B cell (primary cell): ENCODE measurements around the gene SMLR1.

ENCODE experiments used
- CTCF ChIP-seq: fragments of 200-600 bp; IDR thresholded peaks from one replicate; pipeline ENCODE4 v1.8.0; 2022; ENCODE audit warnings: antibody characterized with exemption, mild to moderate bottlenecking
- EZH2 ChIP-seq: IDR thresholded peaks from 2 replicates; pipeline ENCODE4 v1.6.1; 2012; ENCODE audit warnings: borderline replicate concordance, low read depth, mild to moderate bottlenecking, moderate library complexity, low read length; ENCODE audit not compliant: insufficient read depth, poor library complexity, severe bottlenecking

DNA sequence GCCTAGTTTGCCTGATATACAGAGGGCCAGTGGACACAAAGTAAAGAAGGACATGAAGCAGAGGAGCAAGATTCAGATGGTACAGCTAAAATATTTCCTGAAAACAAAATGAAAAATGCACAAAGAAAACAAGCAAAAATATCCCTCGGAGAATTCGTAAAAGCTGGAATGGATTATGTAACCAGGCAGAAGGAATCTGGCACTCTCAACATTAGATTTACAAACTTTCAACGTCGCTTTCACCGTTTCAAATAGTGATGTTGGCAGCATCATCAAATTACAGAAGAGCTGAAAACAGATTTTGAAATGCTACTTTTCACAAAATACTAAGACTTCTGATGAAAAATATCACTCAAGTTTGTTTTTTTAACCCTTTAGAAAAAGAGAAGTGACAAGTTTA, 11.7 kb downstream of the SMLR1 start:
- no peak for TF ChIP-seq CTCF
- TF ChIP-seq EZH2 = no peak
